CD14-positive monocyte (primary cell): ENCODE results near the gene TSN. TPM values are rescaled to one million over a fixed set of nuclear protein-coding genes. Genes with fewer than 3 reads are reported as not detected.

ENCODE experiments used
- DNase-seq, 3 donors: peaks; one replicate each; pipeline ENCODE4 v3.0.0-alpha.2; 2011 to 2022
- H2AFZ ChIP-seq: 2 replicates; pipeline ENCODE4 v1.6.0; 2012; ENCODE audit warnings: mild to moderate bottlenecking, low read depth, low read length, inconsistent platforms; ENCODE audit not compliant: insufficient read depth, poor library complexity, severe bottlenecking
- H3K27ac ChIP-seq, 2 donors: 1 replicate in 1 of 2; 2 replicates in 1 of 2; pipeline ENCODE4 v1.5.1; 2012 to 2013; ENCODE audit warnings: low read length in 2 of 2, control low read depth in 1 of 2, inconsistent platforms in 1 of 2, low read depth in 1 of 2, mild to moderate bottlenecking in 1 of 2
- H3K27me3 ChIP-seq, 2 donors: one replicate each; pipeline versions ENCODE4 v1.6.0 to v1.6.1; 2011 to 2013; ENCODE audit warnings: low read length in 2 of 2; ENCODE audit not compliant: control insufficient read depth in 2 of 2, insufficient read depth in 2 of 2
- H3K36me3 ChIP-seq, 2 donors: replicated peaks in 1 of 2; 1 replicate in 1 of 2; 2 replicates in 1 of 2; pipeline versions ENCODE4 v1.5.1 to v1.6.1; 2012 to 2013; ENCODE audit warnings: low read length in 2 of 2, control low read depth in 1 of 2, inconsistent platforms in 1 of 2, mild to moderate bottlenecking in 1 of 2; ENCODE audit not compliant: insufficient read depth in 2 of 2, control insufficient read depth in 1 of 2
- H3K4me1 ChIP-seq, 2 donors: 1 replicate in 1 of 2; 2 replicates in 1 of 2; pipeline versions ENCODE4 v1.5.1 to v1.6.1; 2012 to 2013; ENCODE audit warnings: low read length in 2 of 2, control low read depth in 1 of 2, inconsistent platforms in 1 of 2, mild to moderate bottlenecking in 1 of 2, moderate library complexity in 1 of 2; ENCODE audit not compliant: insufficient read depth in 2 of 2, control insufficient read depth in 1 of 2
- H3K4me2 ChIP-seq: replicated peaks from 2 replicates; pipeline ENCODE3; 2012; ENCODE audit warnings: low read length, moderate library complexity, mild to moderate bottlenecking; ENCODE audit not compliant: poor library complexity, severe bottlenecking; ENCODE audit errors: extremely low read depth
- H3K4me3 ChIP-seq, 3 experiments: fragments of 200-600 bp in 1 of 3; sonication (generic) in 1 of 3; replicated peaks in 1 of 3; 1 replicate in 2 of 3; 2 replicates in 1 of 3; pipeline ENCODE4 v1.5.1; 2011 to 2013; ENCODE audit warnings: low read length in 3 of 3, mild to moderate bottlenecking in 3 of 3, control low read depth in 2 of 3, low read depth in 2 of 3, inconsistent platforms in 1 of 3, moderate library complexity in 1 of 3
- H3K79me2 ChIP-seq: 2 replicates; pipeline ENCODE4 v1.6.0; 2012; ENCODE audit warnings: mild to moderate bottlenecking, control low read depth, inconsistent platforms, low read length, moderate library complexity; ENCODE audit not compliant: insufficient read depth
- H3K9ac ChIP-seq: 2 replicates; pipeline ENCODE4 v1.6.0; 2017; ENCODE audit warnings: low read length, mild to moderate bottlenecking; ENCODE audit not compliant: insufficient read depth, poor library complexity, severe bottlenecking
- H3K9me3 ChIP-seq, 2 donors: replicated peaks in 1 of 2; 1 replicate in 1 of 2; 2 replicates in 1 of 2; pipeline versions ENCODE4 v1.5.1 to v1.6.1; 2012 to 2013; ENCODE audit warnings: low read length in 2 of 2, control low read depth in 1 of 2; ENCODE audit not compliant: control insufficient read depth in 1 of 2, insufficient read depth in 1 of 2
- H4K20me1 ChIP-seq: 2 replicates; pipeline ENCODE4 v1.6.0; 2012; ENCODE audit warnings: mild to moderate bottlenecking, low read length, control low read depth, moderate library complexity; ENCODE audit not compliant: insufficient read depth
- H3K27ac Mint-ChIP-seq, 7 donors: one replicate each; pipeline ENCODE4 v1.8.0; 2020; ENCODE audit warnings: mild to moderate bottlenecking in 7 of 7, mixed read lengths in 7 of 7, moderate library complexity in 6 of 7, inconsistent platforms in 2 of 7
- H3K27me3 Mint-ChIP-seq, 3 donors: one replicate each; pipeline ENCODE4 v1.8.0; 2021 to 2022; ENCODE audit warnings: low read depth in 3 of 3, mild to moderate bottlenecking in 3 of 3, mixed read lengths in 3 of 3, moderate library complexity in 3 of 3, inconsistent platforms in 1 of 3
- H3K36me3 Mint-ChIP-seq, 2 donors: one replicate each; pipeline ENCODE4 v1.8.0; 2020; ENCODE audit warnings: mixed read lengths in 2 of 2, inconsistent platforms in 1 of 2, mild to moderate bottlenecking in 1 of 2
- H3K4me1 Mint-ChIP-seq: one replicate; pipeline ENCODE4 v1.8.0; 2020; ENCODE audit warnings: mild to moderate bottlenecking, mixed read lengths
- H3K4me3 Mint-ChIP-seq, 2 donors: one replicate each; pipeline ENCODE4 v1.8.0; 2020; ENCODE audit warnings: mild to moderate bottlenecking in 2 of 2, mixed read lengths in 2 of 2, moderate library complexity in 1 of 2
- H3K9me3 Mint-ChIP-seq, 7 donors: one replicate each; pipeline ENCODE4 v1.8.0; 2020 to 2022; ENCODE audit warnings: mixed read lengths in 7 of 7, mild to moderate bottlenecking in 6 of 7, moderate library complexity in 6 of 7, inconsistent platforms in 2 of 7
- CTCF ChIP-seq: fragments of 200-600 bp; IDR thresholded peaks from one replicate; pipeline ENCODE4 v1.8.0; 2022; ENCODE audit warnings: antibody characterized with exemption, mild to moderate bottlenecking
- WGBS: methylation state at CpG from one replicate; pipeline ENCODE4 v1.1.5; 2013; ENCODE audit warnings: missing lambda C conversion rate; ENCODE audit not compliant: insufficient coverage; 5-methylcytosine and 5-hydroxymethylcytosine counted together
- intact Hi-C, 2 donors: fragments of 100-400 bp; cut with micrococcal nuclease; formaldehyde crosslinking; loops; one replicate each; pipeline versions ENCODE4 v1.15.0 to v1.15.1; 2023
- polyA plus RNA-seq, 3 donors: library from polyadenylated mRNA; depleted of rRNA in 1 of 3; unstranded in 2 of 3; stranded (reverse) in 1 of 3; fragments of 300-500 nt in 2 of 3; fragments of >200 nt in 1 of 3; fragmentation: Illumina TruSeq in 2 of 3; gene quantifications; 1 replicate in 2 of 3; 2 replicates in 1 of 3; pipeline ENCODE4 v1.2.3, GENCODE V29; 2012 to 2021

Gene TSN
- polyA plus RNA-seq, 3 donors: 12.2 to 66.5 (median 65.5) TPM

- H3K36me3 Mint-ChIP-seq: peaks cover 14 to 33% of the 10 kb centered on the region in 2 donors
- H3K36me3 ChIP-seq: peaks cover 21 to 32% of the 10 kb centered on the region in 2 donors
- peak within 1 kb of the TSS; percentile 94 for H2AFZ ChIP-seq
- H3K4me3 Mint-ChIP-seq: peak within 1 kb of the TSS; percentile 96 to 98
- peak within 1 kb of the TSS; percentile 94 to 97 (median 96) for H3K27ac Mint-ChIP-seq
- H3K9me3 Mint-ChIP-seq: peaks cover 0 to 5% (median 0%) of the 10 kb centered on the region in 7 donors
- H3K27me3 Mint-ChIP-seq: peaks cover 0 to 6% (median 0%) of the 10 kb centered on the region in 3 donors
- peaks cover 35% of the 10 kb centered on the region for H3K4me1 Mint-ChIP-seq
- peaks cover 13% of the 10 kb centered on the region for H4K20me1 ChIP-seq
- H3K4me3 ChIP-seq: peak within 1 kb of the TSS; percentile 80 to 97 (median 90)
- peaks cover 34% of the 10 kb centered on the region for H3K79me2 ChIP-seq
- H3K9me3 ChIP-seq: no peaks in the 10 kb centered on the region
- peak; percentile 97 to 98 (median 98) for DNase-seq
- H3K27me3 ChIP-seq: no peaks in the 10 kb centered on the region
- peaks cover 15 to 18% of the 10 kb centered on the region in 2 donors for H3K4me1 ChIP-seq
- peak within 1 kb of the TSS; percentile 93 for H3K9ac ChIP-seq
- H3K4me2 ChIP-seq: peak within 1 kb of the TSS; percentile 84
- no peak for TF ChIP-seq CTCF
- peak within 1 kb of the TSS; percentile 72 to 97 for H3K27ac ChIP-seq
- intact Hi-C loops: loop anchor here (1.0 to 10.0 kb wide), 6 partner anchors 18 to 206 kb away; partner anchors contain the start of genes RNU4ATAC (in 2 of the 2) and TSN (in 2 of the 2)
- WGBS: under 1% methylated on average over 82 of the region's 93 CpGs
Observed at GRCh38 chr2:121736462-121737336, 18.8 kb upstream of the TSN start, which contains the start of gene NIFK. Gene NIFK (minus strand): TSS chr2:121736875. CDS start chr2:121736850, 25 bp downstream.

- H3K27me3 ChIP-seq: no peaks in the 10 kb centered on the region
- peak overlapping the region in 2 of 7 donors; percentile 0 to 40 for H3K27ac Mint-ChIP-seq
- TF ChIP-seq CTCF: no peak
Observed at GRCh38 chr2:121740973-121741372, 14.5 kb upstream of the TSN start.

More at GRCh38 chr2:121740973-121741372, 14.5 kb upstream of the TSN start:
- Histone ChIP-seq H2AFZ (no peak overlapping the region), H3K27ac (no peak overlapping the region), H3K79me2 (peaks cover 7% of the 10 kb centered on the region), H3K36me3 (no peaks in the 10 kb centered on the region), H3K4me3 (no peak overlapping the region), H4K20me1 (no peaks in the 10 kb centered on the region), H3K9ac (no peak overlapping the region), H3K4me2 (no peak overlapping the region), H3K9me3 (no peaks in the 10 kb centered on the region), H3K4me1 (peaks cover 6 to 13% of the 10 kb centered on the region in 2 donors)
- H3K27me3 Mint-ChIP-seq: peaks cover 0 to 9% (median 2%) of the 10 kb centered on the region in 3 donors
- peaks cover 0 to 5% (median 0%) of the 10 kb centered on the region in 7 donors for H3K9me3 Mint-ChIP-seq
- DNase-seq: no peak
- WGBS: no CpG with 5 or more reads among the region's 6 CpGs
- intact Hi-C loops: no loop called here
- H3K4me3 Mint-ChIP-seq: no peak overlapping the region
- H3K36me3 Mint-ChIP-seq: no peaks in the 10 kb centered on the region
- H3K4me1 Mint-ChIP-seq: peaks cover 25% of the 10 kb centered on the region
